IPS DF 6.9 (cell line): ENCODE data around the gene PDZRN4.
"Not testable (repeated sequence)": the region's sequence is repeated elsewhere in the genome, so short reads cannot be mapped to it uniquely, and the experiment has no call there.

Source experiments
- DNase-seq: peaks from one replicate; pipeline ENCODE4 v3.0.0-alpha.2; 2013; ENCODE audit warnings: low read depth, low spot score
- H3K27ac ChIP-seq: one replicate; pipeline ENCODE4 v1.5.1; 2013; ENCODE audit warnings: low read length, control low read depth
- H3K27me3 ChIP-seq: 2 replicates; pipeline ENCODE4 v1.6.1; 2013; ENCODE audit warnings: mild to moderate bottlenecking, low read length; ENCODE audit not compliant: control insufficient read depth, insufficient read depth
- H3K36me3 ChIP-seq: 2 replicates; pipeline ENCODE4 v1.6.1; 2013; ENCODE audit warnings: low read length; ENCODE audit not compliant: control insufficient read depth, insufficient read depth
- H3K4me1 ChIP-seq: 2 replicates; pipeline ENCODE4 v1.6.1; 2013; ENCODE audit warnings: low read length; ENCODE audit not compliant: control insufficient read depth, insufficient read depth
- H3K4me3 ChIP-seq: 2 replicates; pipeline ENCODE4 v1.5.1; 2013; ENCODE audit warnings: mild to moderate bottlenecking, low read length
- H3K9me3 ChIP-seq: 2 replicates; pipeline ENCODE4 v1.6.1; 2013; ENCODE audit warnings: low read length, inconsistent platforms; ENCODE audit not compliant: control insufficient read depth, insufficient read depth
- WGBS: extraction: QIAGEN DNeasy Blood & Tissue Kit; methylation state at CpG from one replicate; pipeline ENCODE4 v1.1.7; 2013; ENCODE audit warnings: mixed read lengths, missing lambda C conversion rate; ENCODE audit not compliant: insufficient read length, insufficient coverage; 5-methylcytosine and 5-hydroxymethylcytosine counted together

Gene PDZRN4

GRCh38 chr12:41188841-41189394 is 798 bp downstream of the PDZRN4 start:
- H3K27me3 ChIP-seq = peaks cover 31% of the 10 kb centered on the region
- no peaks in the 10 kb centered on the region for H3K9me3 ChIP-seq
- H3K36me3 ChIP-seq = no peaks in the 10 kb centered on the region
- no peak for DNase-seq
- WGBS = no CpG with 5 or more reads among the region's 49 CpGs
- H3K27ac ChIP-seq = no peak overlapping the region
- H3K4me3 ChIP-seq = peak overlapping the region; percentile 43; the same call in 1 of the 2 replicates
- no peaks in the 10 kb centered on the region for H3K4me1 ChIP-seq

GRCh38 chr12:41189395-41190251 is 1.5 kb downstream of the PDZRN4 start:
- H3K4me1 ChIP-seq = no peaks in the 10 kb centered on the region
- DNase-seq = no peak
- no CpG with 5 or more reads among the region's 34 CpGs for WGBS
- no peak overlapping the region for H3K27ac ChIP-seq
- H3K27me3 ChIP-seq = peaks cover 31% of the 10 kb centered on the region
- no peaks in the 10 kb centered on the region for H3K9me3 ChIP-seq
- no peak overlapping the region; the same call in 1 of the 2 replicates for H3K4me3 ChIP-seq
- no peaks in the 10 kb centered on the region for H3K36me3 ChIP-seq

DNA sequence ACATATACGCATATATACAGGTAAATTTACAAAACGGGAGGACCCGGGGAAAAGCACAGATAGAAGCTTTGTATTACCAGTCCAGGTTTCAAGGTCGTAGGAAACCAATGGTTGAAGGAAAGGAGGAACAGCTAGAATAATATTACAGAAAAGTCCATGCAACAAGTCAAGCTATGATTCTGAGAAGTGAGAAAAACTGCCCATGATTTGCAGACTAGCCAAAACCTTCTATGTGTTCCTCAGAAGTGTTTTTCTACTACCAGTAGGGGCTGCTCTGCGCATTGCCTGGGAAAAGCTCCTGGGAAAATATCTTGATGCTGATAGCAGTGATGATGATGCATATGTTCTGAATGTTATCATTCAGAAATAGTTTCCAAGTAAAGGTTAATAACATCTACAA is 2.2 kb downstream of the PDZRN4 start:
- no CpG with 5 or more reads among the region's 5 CpGs for WGBS
- no peak for DNase-seq
- no peak overlapping the region for H3K27ac ChIP-seq
- no peaks in the 10 kb centered on the region for H3K4me1 ChIP-seq
- H3K27me3 ChIP-seq = peaks cover 31% of the 10 kb centered on the region
- H3K4me3 ChIP-seq = no peak overlapping the region
- H3K9me3 ChIP-seq = no peaks in the 10 kb centered on the region
- H3K36me3 ChIP-seq = no peaks in the 10 kb centered on the region

- not testable (repeated sequence) for H3K36me3 ChIP-seq, DNase-seq, H3K9me3 ChIP-seq, H3K4me3 ChIP-seq, H3K27ac ChIP-seq, H3K4me1 ChIP-seq
- no CpG with 5 or more reads among the region's 3 CpGs for WGBS
- H3K27me3 ChIP-seq = peaks cover 31% of the 10 kb centered on the region
Observed at GRCh38 chr12:41191549-41191948, 3.4 kb downstream of the PDZRN4 start.

- H3K27me3 ChIP-seq = peaks cover 19% of the 10 kb centered on the region
- H3K36me3 ChIP-seq = no peaks in the 10 kb centered on the region
- no CpG with 5 or more reads among the region's 1 CpG for WGBS
- H3K27ac ChIP-seq = no peak overlapping the region
- DNase-seq = no peak
- H3K9me3 ChIP-seq = no peaks in the 10 kb centered on the region
- no peak overlapping the region for H3K4me3 ChIP-seq
- H3K4me1 ChIP-seq = no peaks in the 10 kb centered on the region
Observed at GRCh38 chr12:41193311-41193710, 5.2 kb downstream of the PDZRN4 start.

- Histone ChIP-seq H3K4me3 (no peak overlapping the region), H3K27me3 (no peaks in the 10 kb centered on the region), H3K4me1 (no peaks in the 10 kb centered on the region), H3K9me3 (no peaks in the 10 kb centered on the region), H3K27ac (no peak overlapping the region), H3K36me3 (no peaks in the 10 kb centered on the region)
- DNase-seq = no peak
- no CpG with 5 or more reads among the region's 2 CpGs for WGBS
Observed at GRCh38 chr12:41202051-41202450, 13.9 kb downstream of the PDZRN4 start.

- no peak for DNase-seq
- no CpG with 5 or more reads among the region's 4 CpGs for WGBS
- H3K4me3 ChIP-seq = no peak overlapping the region
- no peaks in the 10 kb centered on the region for H3K27me3 ChIP-seq
- H3K36me3 ChIP-seq = no peaks in the 10 kb centered on the region
- H3K27ac ChIP-seq = no peak overlapping the region
- H3K4me1 ChIP-seq = no peaks in the 10 kb centered on the region
- H3K9me3 ChIP-seq = no peaks in the 10 kb centered on the region
Observed at GRCh38 chr12:41205070-41205709, 17.1 kb downstream of the PDZRN4 start.

DNA sequence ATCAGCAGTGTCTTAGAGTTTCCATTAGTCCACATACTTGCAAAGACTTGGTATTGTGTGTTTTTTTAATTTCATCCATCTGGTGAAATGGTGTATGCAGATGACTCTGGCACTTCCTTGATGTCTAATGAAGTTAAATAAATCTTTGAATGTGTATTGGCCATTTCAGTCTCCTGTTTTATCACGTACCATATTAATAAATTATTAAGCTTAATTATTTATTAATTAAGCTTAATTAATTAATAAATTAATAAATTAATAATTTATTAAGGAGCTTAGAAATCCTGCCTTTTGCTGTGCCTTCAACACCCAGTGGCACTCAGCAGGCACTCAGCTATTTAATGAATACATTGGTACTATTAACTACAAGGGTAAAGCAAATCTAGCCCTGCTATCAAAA is 18.2 kb downstream of the PDZRN4 start:
- H3K4me3 ChIP-seq = no peak overlapping the region
- WGBS = no CpG with 5 or more reads among the region's 1 CpG
- H3K36me3 ChIP-seq = no peaks in the 10 kb centered on the region
- H3K4me1 ChIP-seq = no peaks in the 10 kb centered on the region
- DNase-seq = no peak
- no peak overlapping the region for H3K27ac ChIP-seq
- H3K27me3 ChIP-seq = no peaks in the 10 kb centered on the region
- no peaks in the 10 kb centered on the region for H3K9me3 ChIP-seq

DNA sequence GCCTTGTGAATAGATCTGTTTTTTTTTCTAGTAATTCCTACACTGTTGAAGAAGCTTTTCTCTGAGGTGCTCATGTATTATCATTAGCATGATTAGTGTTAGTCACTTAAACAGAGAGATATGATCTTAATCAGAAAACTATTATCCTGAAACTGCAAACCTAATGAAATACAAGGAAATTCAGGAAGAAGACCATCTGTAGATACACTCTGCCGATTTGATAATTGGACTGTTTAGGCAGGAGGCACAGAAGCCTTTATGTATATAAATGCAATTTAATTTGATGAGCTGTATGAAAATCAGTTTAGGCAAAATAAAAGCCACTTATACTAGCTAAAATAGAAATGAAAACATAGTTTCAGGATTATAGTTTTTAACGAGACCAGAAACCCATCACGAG is 23.3 kb downstream of the PDZRN4 start:
- H3K4me3 ChIP-seq = no peak overlapping the region
- no peak for DNase-seq
- H3K36me3 ChIP-seq = no peaks in the 10 kb centered on the region
- no peaks in the 10 kb centered on the region for H3K9me3 ChIP-seq
- no peaks in the 10 kb centered on the region for H3K4me1 ChIP-seq
- no peaks in the 10 kb centered on the region for H3K27me3 ChIP-seq
- H3K27ac ChIP-seq = no peak overlapping the region
- WGBS = no CpG with 5 or more reads among the region's 3 CpGs

- Histone ChIP-seq H3K9me3 (no peaks in the 10 kb centered on the region), H3K4me3 (no peak overlapping the region), H3K4me1 (no peaks in the 10 kb centered on the region), H3K27ac (no peak overlapping the region), H3K27me3 (no peaks in the 10 kb centered on the region), H3K36me3 (no peaks in the 10 kb centered on the region)
- no peak for DNase-seq
- no CpG with 5 or more reads among the region's 2 CpGs for WGBS
Observed at GRCh38 chr12:41212625-41213024, 24.5 kb downstream of the PDZRN4 start.
